ENCODE results near the gene BMP8A.
A peak's percentile ranks its signal among the peaks of the same experiment; 100 is the strongest.
"Not testable (repeated sequence)": the region's sequence is repeated elsewhere in the genome, so short reads cannot be mapped to it uniquely, and the experiment has no call there.

Gene BMP8A, protein sequence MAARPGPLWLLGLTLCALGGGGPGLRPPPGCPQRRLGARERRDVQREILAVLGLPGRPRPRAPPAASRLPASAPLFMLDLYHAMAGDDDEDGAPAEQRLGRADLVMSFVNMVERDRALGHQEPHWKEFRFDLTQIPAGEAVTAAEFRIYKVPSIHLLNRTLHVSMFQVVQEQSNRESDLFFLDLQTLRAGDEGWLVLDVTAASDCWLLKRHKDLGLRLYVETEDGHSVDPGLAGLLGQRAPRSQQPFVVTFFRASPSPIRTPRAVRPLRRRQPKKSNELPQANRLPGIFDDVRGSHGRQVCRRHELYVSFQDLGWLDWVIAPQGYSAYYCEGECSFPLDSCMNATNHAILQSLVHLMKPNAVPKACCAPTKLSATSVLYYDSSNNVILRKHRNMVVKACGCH

DNA sequence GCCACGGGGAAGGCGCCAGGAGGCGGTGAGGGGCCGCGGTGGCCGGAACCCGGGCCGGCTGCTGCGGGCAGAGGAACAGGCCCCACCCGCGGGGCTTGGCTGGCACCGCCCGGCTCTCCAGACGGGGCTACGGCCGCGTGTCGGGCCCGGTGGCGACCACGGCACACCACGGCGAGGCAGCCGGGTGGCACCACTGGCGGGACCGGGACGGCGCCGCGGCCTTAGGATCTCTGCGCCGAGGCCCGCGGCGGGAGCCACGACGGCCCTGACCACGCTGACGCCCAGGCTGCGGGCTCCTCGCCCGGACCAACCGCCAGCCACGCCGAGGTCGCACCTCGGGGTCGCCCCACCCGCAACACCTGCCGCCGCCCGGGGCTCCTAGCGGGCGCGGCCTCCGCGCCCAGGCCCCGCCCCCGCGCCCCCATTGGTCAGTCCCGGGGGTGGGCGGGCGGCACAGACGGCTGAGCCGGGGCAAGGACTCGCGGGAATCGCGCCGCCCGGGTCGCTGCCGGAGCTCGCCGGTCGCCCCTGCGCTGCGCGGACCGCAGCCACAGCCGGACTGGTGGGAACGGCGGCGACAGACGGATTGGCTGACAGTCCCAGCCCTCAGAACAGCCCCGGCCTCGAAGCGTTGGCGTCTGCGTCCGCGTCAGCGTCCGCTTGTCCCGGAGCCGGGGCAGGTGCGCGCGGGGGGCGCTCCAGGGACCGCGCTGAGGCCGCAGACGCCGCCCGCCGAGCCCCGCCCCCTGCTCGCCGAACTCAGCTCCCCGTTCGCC, at the start of gene BMP8A:
BMP8A (plus strand) TSS at position 491 of the 776 bp plus-strand sequence. CDS start 356 bp downstream, outside the sequence.
- DNase-seq: peak; percentile 69

DNA sequence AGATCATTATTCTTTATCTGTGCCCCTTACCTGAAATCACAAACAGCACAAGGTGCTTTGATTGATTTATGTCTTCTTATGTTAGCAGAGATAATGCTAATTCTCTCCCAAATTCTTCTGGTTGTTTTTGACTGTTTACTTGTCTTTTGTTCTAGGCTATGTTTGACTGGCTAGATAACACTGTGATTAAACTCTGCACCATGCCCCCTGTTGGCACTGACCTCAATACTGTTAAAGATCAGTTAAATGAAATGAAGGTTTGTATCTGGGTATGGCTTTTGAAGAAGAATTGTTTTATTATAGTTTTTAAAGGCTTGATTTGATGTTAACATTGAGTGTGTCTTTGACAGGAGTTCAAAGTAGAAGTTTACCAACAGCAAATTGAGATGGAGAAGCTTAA, 49.6 kb upstream of the BMP8A start:
- no peak for DNase-seq

DNA sequence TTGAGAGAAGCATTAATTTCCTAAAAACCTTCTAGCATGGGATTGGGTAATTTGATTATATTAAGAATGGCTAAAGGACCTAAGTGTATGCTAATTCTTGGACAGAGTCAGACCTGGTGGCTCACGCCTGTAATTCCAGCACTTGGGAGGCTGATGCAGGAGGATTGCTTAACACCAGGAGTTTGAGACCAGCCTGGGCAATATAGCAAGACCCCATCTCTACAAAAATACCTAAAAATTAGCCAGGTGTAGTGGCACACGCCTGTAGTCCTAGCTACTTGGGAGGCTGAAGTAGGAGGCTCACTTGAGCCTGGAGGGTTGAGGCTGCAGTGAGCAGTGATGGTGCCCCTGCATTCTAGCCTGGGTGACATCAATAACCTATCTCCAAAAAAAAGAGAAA, 45.9 kb upstream of the BMP8A start:
- no peak for DNase-seq

DNA sequence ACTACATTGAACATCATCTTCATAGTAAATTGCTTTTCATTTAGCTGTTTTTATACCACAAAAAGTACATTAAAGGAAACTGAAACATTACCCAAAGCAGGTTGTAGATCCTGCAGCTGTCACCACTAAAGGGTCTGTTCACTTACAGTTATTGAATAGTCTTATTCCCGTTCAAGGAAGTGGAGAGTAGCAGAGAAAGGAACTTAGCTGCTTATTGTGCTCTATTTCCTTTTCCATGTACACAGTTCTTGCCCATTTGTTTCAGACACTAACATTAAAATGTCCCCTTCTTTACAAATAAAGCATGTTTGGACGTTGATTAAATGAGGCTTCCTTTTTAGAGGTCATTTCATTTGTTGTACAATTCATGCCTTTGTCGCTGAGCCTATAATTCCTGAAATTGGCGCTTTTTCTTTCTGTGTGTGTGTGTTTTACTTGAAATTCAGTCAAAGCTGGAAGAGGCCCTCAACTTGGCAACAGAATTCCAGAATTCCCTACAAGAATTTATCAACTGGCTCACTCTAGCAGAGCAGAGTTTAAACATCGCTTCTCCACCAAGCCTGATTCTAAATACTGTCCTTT, 44.4 kb upstream of the BMP8A start:
- DNase-seq: no peak

DNA sequence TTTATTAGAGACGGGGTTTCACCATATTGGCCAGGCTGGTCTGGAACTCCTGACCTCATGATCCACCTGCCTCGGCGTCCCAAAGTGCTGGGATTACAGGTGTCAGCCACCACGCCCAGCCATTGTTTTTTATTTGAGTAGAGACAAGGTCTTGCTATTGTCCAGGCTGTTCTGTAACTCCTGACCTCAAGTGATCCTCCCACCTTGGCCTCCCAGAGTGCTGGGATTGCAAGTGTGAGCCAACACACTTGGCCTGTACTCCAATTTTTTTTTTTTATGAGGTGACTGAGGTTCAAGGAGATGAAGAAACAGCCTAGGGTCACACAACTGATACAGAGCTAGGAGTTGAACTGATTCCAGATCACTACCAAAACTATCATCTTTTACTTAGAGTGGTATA, 41.4 kb upstream of the BMP8A start:
- DNase-seq: not testable (repeated sequence)

DNA sequence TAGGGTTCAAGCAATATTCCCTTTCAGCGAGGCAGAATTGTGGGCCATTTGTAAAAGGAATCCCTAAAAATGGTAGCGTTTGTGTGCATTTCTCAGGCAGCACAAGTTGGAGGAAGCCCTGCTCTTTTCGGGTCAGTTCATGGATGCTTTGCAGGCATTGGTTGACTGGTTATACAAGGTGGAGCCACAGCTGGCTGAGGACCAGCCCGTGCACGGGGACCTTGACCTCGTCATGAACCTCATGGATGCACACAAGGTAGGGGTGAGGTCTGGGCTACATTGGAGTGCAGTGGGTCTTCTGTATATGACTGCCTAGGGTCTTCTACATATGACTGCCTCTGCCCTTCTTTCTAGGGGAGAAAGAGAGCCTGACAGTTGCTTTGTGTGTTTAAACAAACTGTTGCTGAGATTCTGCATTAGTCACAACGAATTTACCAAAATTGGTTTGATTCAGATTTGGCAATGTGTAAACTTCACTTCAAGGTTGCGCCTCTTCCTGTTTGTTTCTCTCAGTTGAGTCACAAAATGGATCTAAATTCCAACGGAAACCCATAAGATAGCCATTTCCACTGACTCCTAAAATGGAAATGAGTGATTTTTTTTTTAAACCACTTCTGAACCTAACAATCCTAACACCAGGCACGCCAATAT, 40.4 kb upstream of the BMP8A start:
- DNase-seq: no peak

DNA sequence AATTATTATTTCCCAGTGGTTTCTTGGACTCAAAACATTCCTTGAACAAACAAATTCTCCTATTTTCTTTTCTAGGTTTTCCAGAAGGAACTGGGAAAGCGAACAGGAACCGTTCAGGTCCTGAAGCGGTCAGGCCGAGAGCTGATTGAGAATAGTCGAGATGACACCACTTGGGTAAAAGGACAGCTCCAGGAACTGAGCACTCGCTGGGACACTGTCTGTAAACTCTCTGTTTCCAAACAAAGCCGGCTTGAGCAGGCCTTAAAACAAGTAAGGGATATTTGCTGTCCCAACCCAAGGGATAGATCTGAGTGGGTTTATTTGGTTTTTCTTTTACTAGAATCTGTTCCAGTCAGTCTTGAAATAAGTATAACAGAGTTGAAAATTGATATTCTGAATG, 39.4 kb upstream of the BMP8A start:
- no peak for DNase-seq

DNA sequence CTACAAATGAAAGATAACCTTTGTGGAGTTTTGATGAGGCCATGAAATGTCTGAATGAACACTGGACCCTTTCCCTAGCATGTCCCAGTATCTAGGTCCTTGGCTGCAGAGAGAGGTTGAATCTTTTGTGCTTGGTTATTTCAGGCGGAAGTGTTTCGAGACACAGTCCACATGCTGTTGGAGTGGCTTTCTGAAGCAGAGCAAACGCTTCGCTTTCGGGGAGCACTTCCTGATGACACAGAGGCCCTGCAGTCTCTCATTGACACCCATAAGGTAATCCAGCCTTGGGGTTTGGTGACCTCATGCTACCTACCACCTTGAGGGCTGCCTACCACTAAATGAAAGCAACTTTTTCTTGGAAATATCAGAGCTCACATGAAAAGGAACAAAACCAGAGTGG, 38.9 kb upstream of the BMP8A start:
- DNase-seq: no peak

DNA sequence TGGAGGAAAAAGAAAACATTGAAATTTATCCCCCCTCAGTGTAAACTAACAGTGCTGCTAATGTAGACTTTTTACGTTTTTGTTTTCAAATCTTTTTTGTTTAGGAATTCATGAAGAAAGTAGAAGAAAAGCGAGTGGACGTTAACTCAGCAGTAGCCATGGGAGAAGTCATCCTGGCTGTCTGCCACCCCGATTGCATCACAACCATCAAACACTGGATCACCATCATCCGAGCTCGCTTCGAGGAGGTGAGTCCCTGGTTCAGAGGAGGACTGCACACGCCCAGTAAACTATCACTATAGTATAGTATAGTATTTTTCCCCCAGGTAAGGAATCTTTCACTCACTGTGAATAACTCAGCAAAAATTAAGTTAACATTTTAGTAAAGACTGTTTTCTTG, 37.8 kb upstream of the BMP8A start:
- DNase-seq: no peak

DNA sequence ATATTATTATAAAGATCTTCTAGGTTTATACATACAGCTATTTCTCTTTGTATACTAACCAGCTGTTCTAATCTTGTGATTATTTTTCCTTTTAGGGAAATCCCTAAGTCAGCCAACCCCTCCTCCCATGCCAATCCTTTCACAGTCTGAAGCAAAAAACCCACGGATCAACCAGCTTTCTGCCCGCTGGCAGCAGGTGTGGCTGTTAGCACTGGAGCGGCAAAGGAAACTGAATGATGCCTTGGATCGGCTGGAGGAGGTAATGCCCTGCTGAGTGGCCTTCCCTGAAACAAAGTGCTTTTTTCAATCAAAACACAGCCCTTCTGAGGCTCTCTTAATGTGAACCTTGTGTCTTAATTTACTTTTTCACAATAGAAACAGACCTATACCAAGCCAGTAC, 32.4 kb upstream of the BMP8A start:
- no peak for DNase-seq

DNA sequence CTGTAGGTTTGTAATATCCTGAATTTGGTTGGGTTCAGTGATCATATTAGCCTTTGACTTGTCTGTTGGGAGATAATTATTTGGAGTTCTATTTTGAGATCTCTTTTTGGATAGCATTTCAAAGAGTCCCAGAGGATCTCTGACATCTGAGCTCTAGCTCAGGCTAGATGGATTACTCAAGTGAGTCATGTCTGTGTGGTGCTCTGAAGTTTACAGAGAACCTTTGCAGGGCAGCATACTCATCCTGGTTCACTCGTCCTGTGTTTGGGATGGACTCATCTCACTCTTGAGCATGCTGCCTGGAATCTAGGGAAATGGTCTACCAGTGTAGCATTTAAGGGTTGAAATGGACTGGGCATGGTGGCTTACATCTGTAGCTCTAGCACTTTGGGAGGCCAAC, 29.4 kb upstream of the BMP8A start:
- DNase-seq: no peak

DNA sequence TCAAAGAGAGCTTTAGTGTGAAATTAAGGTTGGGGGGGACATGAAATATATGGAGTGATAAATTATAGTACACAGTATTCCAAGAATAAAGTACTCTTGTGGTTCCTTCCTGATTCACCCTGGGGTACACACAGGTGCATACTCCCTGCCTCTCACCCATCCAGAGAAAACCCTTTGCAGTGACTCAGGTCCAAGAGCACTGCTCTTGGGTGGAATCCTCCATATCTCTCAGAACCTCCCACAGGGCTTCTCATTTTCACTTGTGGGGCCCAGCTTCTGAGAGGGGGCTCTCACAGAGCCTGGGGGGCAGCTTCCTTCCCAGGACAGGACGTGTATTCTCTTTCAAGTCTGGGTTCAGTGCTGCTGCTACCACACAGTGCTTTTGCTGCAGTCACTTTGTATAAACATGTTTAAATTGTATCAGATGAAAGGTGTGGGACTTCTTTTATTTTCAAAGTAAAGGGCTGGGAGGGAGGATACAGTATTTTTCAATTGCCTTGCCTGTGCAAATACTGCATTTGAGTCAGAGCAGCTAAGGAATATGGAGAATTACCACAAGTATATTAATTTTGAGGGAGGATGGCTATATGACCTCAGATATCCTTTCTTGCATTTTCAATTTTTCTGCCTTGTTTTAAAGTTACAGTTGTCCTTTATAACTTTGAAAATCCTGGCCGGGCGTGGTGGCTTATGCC, 24.9 kb upstream of the BMP8A start:
- no peak for DNase-seq

DNA sequence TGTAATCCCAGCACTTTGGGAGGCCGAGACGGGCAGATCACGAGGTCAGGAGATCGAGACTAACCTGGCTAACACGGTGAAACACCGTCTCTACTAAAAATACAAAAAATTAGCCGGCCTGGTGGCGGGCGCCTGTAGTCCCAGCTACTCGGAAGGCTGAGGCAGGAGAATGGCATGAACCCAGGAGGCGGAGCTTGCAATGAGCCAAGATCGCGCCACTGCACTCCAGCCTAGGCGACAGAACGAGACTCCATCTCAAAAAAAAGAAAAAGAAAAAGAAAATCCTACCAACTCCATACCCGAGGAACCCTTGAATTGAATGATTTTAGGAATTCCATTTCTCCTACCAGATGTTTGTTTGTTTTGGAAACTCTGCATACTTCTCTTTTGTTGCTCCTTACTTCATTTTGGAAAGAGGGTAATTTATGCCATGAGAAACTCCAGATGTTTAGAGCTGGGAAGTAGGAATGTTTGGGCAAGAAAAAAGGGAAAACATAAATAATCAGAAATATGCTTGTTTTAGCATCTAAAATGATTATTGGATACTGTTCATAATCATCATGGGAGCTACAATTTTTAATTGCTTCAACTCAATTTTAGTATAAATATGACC, 24.2 kb upstream of the BMP8A start:
- DNase-seq: not testable (repeated sequence)

DNA sequence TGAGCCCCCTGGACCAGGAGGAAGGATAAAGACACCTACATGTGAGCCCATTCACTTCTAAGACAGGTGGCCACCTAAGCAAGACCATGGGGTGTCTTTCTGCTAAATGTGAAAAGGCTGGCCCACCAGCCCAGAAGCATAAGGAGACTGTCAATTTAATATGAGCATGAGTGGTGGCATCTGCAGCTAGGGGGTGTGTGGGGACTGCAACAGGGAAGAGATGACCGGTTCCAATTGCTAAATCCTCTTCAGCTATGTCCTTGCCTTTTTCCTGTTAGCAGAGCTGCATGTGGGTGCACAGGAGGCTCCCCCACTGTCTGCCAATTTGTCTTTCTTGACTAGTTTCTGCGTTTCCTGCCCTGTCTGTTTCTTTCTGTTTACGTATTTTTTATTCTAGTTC, 22.3 kb upstream of the BMP8A start:
- DNase-seq: no peak

DNA sequence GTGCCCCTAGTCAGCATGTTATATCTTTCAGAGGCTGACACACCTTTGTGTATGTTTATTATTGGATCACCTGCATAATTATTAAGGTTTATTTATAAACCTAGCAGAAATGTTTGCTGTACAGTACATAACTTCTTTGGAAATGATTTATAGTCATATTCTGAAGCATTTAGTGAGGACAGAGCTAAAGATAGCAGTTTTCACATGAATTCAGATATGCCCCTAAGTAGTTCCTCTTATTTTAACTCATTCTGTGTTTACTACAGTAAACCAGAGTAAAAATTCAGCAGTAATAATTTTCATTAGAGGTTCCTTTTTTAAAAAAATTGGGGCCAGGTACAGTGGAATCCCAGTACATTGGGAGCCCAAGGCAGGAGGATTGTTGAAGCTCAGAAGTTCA, 21.4 kb upstream of the BMP8A start:
- no peak for DNase-seq

DNA sequence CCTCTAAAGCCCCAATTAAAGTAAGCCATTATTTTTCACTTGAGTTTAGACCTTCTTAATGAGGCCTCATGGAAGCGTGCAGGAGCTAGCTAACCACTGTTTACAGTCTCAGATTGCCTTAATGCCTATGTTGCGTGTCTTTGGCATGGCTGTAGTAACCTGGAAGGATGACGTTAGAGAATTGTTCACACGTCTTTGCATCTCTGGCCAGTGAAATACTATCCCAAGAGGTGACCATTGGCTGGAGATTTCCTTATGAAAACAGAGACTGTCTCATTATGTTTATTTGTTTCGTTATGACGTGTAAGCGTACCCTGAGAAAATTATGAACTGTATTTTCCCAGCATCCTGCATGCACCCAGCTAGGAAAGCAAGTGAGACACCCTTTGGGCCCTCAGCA, 18.6 kb upstream of the BMP8A start:
- no peak for DNase-seq

DNA sequence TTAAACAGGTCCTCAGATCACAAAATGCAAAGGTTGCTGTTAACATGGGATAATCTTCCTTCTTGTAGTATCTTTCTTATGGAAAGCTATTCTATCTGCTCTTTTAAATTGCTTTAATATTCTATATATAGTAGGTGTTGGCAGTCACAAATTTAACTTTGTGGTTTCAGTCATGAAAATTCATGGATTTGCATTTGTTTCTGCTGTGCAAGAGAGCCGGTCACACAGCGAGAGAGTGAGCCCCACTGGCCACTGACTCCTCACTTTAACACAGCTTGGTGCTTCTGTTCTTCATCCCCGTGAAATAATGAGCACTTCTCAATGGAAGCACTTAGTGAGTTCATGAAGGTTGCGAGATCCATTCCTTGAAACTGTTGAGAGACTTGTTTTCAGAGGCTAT, 18.1 kb upstream of the BMP8A start:
- no peak for DNase-seq

DNA sequence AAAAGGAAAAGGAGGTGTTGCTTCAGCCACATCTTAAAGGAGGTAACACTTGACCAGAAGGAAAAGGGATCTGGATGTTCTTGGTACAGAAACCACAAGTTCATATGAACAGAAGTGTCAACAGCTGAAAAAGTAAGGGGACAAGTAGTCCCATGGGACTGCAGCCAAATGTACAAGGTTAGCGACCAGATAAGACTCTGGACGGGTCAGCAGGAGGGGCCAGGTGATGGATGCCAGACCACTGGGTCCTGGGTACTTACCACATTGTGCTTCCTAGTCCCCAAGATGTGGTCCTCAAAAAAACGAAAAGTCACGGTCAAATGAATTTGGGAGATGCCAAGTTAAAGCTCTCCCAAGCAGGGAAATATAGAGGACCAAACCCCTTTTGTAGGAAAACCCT, 16.6 kb upstream of the BMP8A start:
- DNase-seq: no peak

DNA sequence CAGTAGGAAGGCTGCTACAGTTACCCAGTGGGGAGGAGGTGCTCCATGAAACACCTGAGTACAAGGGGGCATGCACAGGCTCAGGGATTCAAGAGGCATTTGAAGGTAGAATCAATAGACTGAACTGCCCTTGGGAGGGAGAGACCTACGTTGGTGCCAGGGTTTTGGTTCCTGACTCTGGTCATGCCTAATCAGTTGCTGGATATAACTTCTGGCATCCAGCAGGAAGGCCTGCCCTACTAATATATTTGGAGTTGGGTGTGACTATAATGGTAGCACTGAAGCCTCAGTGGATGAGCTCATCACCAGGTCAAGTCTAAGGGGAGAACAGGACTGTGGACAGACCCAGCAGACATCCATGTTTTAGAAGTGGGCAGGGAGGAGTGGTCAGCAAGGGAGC, 15.9 kb upstream of the BMP8A start:
- DNase-seq: not testable (repeated sequence)

DNA sequence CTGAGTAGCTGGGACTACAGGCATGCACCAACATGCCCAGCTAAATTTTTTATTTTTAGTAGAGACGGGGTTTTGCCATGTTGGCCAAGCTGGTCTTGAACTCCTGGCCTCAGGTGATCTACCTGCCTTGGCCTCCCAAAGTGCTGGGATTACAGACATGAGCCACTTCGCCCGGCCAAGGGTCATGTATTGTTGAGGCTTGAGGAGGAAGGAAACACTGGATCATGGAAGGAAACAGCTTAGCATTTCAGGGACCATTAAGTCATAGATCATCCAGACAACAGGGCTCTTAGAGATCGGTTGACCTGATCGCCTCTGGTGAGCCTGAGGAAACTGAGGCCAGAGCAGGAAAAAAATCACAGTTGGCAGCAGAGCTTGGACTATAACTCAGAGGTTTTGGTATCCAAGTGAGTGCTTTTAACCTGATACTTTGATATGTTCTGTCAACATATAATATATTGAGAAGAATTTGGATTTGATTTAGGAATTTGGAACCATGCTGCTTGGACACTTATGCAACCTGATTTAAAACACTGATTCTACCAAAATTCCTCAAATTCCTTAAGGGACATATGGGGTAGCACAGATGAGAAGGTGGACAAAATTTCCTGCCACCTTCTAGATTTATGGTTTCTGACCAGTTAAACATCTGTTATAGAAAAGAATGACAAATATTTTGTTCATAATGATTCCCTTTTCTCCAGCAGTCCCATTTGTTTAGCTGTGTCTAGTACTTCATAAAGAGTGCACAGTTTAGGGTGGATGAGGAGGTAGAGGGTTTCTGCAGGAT, 13.1 kb upstream of the BMP8A start:
- DNase-seq: no peak

DNA sequence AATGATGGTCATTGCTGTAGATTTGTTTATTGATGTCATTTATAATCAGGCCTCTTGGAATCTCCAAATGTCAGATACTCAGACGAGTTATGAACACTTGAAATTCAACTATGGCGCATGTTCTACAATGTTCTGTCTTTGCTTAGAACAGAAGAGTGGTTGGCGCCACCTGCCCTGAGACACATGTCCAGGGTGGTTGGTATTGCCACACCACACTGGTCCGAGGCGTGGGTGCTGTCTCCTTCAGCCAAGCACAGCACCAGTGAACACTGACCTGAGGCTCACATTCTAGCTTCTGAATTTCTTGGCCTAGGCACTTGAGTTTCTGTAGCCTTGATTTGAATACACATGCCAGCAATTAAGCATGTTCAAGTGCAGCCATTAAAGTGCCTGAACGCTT, 10.1 kb upstream of the BMP8A start:
- no peak for DNase-seq

DNA sequence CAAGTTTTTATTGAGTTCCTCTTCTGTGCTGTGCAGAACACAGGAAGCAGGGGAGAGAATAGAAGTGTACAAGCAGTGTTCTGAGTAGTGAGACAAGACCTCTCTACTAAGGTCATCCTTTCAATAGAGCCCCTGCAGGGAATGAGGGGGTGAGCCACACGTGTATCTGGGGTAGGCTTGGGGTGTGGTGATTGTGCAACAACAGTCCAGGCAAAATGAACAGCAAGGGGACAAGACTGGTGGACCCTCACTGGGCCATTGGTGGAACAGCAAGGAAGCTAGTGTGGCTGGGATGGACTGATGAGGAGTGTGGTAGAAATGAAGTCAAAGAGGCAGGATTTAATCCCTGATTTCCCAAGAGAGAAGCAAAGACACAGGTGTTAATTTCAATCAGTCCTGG, 8.2 kb upstream of the BMP8A start:
- no peak for DNase-seq

All from NCI-H526 treated with DMSO at 0.1 percent for 48 hours (cell line).